ENCODE data around the gene P2RY11. TPM values are rescaled to one million over a fixed set of nuclear protein-coding genes. Genes with fewer than 3 reads are reported as not detected.

Gene P2RY11, protein sequence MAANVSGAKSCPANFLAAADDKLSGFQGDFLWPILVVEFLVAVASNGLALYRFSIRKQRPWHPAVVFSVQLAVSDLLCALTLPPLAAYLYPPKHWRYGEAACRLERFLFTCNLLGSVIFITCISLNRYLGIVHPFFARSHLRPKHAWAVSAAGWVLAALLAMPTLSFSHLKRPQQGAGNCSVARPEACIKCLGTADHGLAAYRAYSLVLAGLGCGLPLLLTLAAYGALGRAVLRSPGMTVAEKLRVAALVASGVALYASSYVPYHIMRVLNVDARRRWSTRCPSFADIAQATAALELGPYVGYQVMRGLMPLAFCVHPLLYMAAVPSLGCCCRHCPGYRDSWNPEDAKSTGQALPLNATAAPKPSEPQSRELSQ
- 9.0 TPM for polyA plus RNA-seq (2013, experiment 1 of 2)
- 8.9 TPM for polyA plus RNA-seq (2013, experiment 2 of 2)

DNA sequence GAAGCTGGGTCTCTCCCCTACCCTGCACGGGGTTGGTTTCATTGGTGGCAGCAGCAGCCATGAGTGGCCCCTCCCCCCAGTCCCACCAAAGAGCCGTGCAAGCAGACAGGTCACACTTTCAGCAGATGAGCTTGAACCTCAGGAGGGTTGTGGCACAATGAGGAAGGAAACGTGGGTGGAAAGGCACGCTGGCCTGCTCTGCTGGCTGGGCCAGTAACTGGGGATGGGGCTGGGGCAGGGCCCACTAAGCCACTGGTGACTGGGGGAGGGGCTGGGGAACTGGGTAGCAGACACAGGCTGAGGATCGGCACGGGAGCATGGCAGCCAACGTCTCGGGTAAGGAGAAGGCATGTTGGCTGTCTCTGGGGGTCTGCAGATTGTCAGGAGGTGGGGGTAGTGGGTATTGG is at the start of gene P2RY11:
Gene P2RY11, plus strand, starts transcription at position 289 of the 407 bp plus-strand sequence. Its CDS starts 29 bp downstream, at position 318.
- Histone ChIP-seq H3K9ac (ENCODE audit: low read depth, low read length) (no peak within 1 kb of the TSS), H3K27me3 (ENCODE audit: insufficient read depth, low read length) (no peaks in the 10 kb centered on the region), H3K4me1 (ENCODE audit: insufficient read depth, low read length) (peaks cover 5% of the 10 kb centered on the region), H3K36me3 (ENCODE audit: insufficient read depth, low read length) (peaks cover 63% of the 10 kb centered on the region), H3K4me3 (ENCODE audit: low read length) (no peak within 1 kb of the TSS), H3K9me3 (ENCODE audit: insufficient read depth, low read depth, low read length) (no peaks in the 10 kb centered on the region), H3K27ac (ENCODE audit: low read depth, low read length) (no peak within 1 kb of the TSS)
- 93% methylated on average over 8 of the region's 8 CpGs for WGBS

DNA sequence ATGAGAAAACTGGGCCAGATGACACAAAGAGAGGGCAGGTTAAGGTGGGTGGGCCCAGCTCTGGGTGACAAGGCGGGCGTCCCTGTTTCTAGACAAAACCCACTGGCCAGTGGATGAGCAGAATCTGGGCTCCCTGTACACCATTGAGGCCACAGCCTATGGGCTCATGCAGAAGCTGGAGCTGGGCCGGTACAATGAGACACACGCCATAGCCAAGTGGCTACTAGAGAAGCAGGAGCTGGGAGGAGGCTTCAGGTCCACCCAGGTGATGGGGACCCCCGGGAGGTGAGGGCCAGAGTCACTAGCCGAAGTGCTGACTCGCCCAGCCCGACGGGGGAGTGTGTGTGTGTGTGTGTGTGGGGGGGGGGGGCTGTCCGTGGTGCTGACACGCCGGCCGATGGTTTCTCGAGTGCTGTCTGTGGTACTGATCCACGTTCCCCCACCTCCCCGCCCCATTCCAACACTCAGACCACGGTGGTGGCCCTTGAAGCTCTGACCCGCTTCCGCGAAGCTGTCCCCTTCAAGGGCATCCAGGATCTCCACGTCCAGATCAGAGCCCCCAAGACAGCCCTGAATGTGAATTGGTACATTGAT is 49.7 kb upstream of the P2RY11 start:
- Histone ChIP-seq H3K4me1 (ENCODE audit: insufficient read depth, low read length) (no peaks in the 10 kb centered on the region), H3K9me3 (ENCODE audit: insufficient read depth, low read depth, low read length) (no peaks in the 10 kb centered on the region), H3K27ac (ENCODE audit: low read depth, low read length) (no peak overlapping the region), H3K4me3 (ENCODE audit: low read length) (no peak overlapping the region), H3K9ac (ENCODE audit: low read depth, low read length) (no peak overlapping the region), H3K27me3 (ENCODE audit: insufficient read depth, low read length) (peaks cover 13% of the 10 kb centered on the region), H3K36me3 (ENCODE audit: insufficient read depth, low read length) (no peaks in the 10 kb centered on the region)
- WGBS = 33% methylated on average over 17 of the region's 21 CpGs

DNA sequence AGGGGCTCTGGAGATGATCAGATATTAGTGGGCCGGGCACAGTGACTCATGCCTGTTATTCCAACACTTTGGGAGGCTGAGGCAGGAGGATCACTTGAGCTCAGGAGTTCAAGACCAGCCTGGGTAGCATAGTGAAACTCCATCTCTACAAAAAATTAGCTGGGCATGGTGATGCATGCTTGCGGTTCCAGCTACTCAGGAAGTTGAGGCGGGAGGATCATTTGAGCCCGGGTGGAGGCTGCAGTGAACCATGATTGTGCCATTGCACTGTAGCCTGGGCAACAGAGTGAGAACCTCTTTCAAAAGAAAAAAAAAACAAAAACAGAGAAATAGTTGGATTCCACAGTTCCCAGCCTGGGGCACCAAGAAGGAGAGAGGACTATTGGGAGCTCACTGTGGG is 43.3 kb upstream of the P2RY11 start:
- no peak overlapping the region for H3K9ac ChIP-seq (ENCODE audit: low read depth, low read length)
- 0 out of 2 replicates have a peak, but pooled peaks cover 2% of the 10 kb centered on the region for H3K27me3 ChIP-seq (ENCODE audit: insufficient read depth, low read length)
- WGBS = 88% methylated on average over 4 of the region's 4 CpGs
- no peaks in the 10 kb centered on the region for H3K36me3 ChIP-seq (ENCODE audit: insufficient read depth, low read length)
- no peaks in the 10 kb centered on the region for H3K9me3 ChIP-seq (ENCODE audit: insufficient read depth, low read depth, low read length)
- H3K4me3 ChIP-seq (ENCODE audit: low read length) = no peak overlapping the region
- H3K27ac ChIP-seq (ENCODE audit: low read depth, low read length) = no peak overlapping the region
- no peaks in the 10 kb centered on the region for H3K4me1 ChIP-seq (ENCODE audit: insufficient read depth, low read length)

DNA sequence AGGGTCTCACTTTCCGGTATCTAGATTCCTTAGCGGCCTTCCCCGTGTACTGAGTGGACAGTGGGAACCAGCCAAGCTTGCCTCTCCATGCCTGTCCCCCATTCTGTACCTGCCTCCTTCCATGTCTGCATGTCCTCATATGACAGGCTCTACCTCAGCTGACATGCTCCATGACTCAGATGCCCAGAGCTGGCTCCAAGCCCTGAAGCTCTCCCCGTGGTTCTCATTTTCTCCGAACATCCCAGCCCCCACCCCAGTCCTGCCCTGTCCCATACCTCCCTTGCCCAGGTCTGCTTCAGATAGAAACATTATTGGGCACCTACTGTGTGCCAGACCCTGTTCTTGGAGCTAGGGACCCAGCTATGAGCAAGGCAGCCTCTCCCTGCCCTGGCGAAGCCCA is 42.4 kb upstream of the P2RY11 start:
- no peaks in the 10 kb centered on the region for H3K27me3 ChIP-seq (ENCODE audit: insufficient read depth, low read length)
- no peak overlapping the region for H3K9ac ChIP-seq (ENCODE audit: low read depth, low read length)
- no peaks in the 10 kb centered on the region for H3K36me3 ChIP-seq (ENCODE audit: insufficient read depth, low read length)
- 77% methylated on average over 6 of the region's 6 CpGs for WGBS
- peaks cover 4% of the 10 kb centered on the region for H3K9me3 ChIP-seq (ENCODE audit: insufficient read depth, low read depth, low read length)
- H3K4me3 ChIP-seq (ENCODE audit: low read length) = no peak overlapping the region
- no peaks in the 10 kb centered on the region for H3K4me1 ChIP-seq (ENCODE audit: insufficient read depth, low read length)
- no peak overlapping the region for H3K27ac ChIP-seq (ENCODE audit: low read depth, low read length)

DNA sequence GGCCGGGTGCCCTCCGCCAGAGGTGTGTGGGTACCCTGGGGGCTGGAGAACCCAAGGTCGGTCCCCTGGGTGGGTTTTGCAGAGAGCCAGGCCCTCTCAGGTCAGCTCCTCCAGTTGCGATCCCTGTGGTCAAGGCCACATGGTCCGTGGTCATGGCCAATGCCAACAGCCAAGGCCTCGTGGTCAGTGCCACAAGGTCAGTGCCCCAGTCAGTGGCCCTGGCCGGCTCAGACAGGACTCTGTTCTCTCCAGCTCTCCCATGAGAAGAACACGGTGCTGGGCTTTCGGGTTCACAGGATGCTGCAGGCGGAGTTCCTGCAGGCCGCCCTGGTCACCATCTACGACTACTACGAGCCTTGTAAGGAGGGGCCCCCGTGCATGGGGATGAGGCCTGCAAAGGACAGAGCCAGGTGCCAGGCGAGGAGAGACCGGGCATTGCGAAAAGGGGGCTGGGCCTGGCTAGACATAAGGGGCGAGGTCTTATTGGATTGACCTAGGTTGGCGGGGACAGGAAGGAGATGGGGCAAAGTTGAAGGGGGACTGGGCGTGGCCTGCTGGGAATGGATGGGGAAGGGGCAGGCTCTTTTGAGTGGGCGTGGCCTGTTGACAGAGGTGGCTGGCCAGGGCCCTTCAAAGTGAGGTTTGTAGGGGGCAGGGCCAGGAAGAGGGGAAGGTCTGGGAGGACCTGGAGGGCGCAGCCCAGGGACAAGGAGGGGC is 40.6 kb upstream of the P2RY11 start:
- Histone ChIP-seq H3K4me3 (ENCODE audit: low read length) (no peak overlapping the region), H3K9me3 (ENCODE audit: insufficient read depth, low read depth, low read length) (peaks cover 6% of the 10 kb centered on the region), H3K27ac (ENCODE audit: low read depth, low read length) (no peak overlapping the region), H3K9ac (ENCODE audit: low read depth, low read length) (no peak overlapping the region), H3K27me3 (ENCODE audit: insufficient read depth, low read length) (no peaks in the 10 kb centered on the region), H3K4me1 (ENCODE audit: insufficient read depth, low read length) (no peaks in the 10 kb centered on the region), H3K36me3 (ENCODE audit: insufficient read depth, low read length) (no peaks in the 10 kb centered on the region)
- 89% methylated on average over 22 of the region's 22 CpGs for WGBS

DNA sequence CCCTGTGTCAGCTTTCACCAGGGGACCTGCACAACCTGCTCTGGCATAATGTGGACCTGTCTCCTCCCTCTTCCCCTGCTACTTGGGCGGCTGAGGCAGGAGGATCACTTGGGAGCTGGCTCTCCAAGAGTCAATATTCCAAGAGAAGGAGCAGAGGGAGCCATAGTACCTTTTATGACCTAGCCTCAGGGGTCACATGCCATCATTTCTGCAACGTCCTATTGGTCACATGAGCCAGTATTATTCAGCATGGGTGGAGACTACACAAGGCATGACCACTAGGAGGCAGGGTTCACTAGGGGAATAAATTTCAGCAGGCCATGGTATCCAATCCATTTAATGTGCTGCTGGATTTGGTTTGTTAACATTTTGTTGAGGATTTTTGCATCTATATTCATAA is 37.3 kb upstream of the P2RY11 start:
- peaks cover 10% of the 10 kb centered on the region for H3K27me3 ChIP-seq (ENCODE audit: insufficient read depth, low read length)
- H3K9ac ChIP-seq (ENCODE audit: low read depth, low read length) = no peak overlapping the region
- WGBS = 78% methylated on average over 2 of the region's 2 CpGs

DNA sequence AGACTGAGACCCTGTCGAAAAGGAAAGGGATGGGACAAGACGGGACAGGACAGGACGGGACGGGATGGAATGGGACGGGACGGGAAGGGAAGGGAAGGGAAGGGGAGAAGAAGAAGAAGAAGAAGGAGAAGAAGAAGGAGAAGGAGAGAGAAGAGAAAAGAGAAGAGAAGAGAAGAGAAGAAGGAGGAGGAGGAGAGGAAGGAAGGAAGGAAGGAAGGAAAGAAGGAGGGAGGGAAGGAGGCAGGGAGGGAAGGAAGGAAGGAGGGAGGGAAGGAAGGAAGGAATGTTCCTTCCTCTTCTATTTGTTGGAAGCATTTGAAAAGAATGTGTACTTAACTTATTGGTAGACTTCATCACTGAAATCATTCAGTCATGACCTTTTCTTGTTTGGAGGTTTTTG is 35.0 kb upstream of the P2RY11 start:
- Histone ChIP-seq H3K27me3 (ENCODE audit: insufficient read depth, low read length) (peaks cover 10% of the 10 kb centered on the region), H3K9me3 (ENCODE audit: insufficient read depth, low read depth, low read length) (peaks cover 6% of the 10 kb centered on the region), H3K9ac (ENCODE audit: low read depth, low read length) (no peak overlapping the region), H3K27ac (ENCODE audit: low read depth, low read length) (no peak overlapping the region), H3K36me3 (ENCODE audit: insufficient read depth, low read length) (no peaks in the 10 kb centered on the region), H3K4me1 (ENCODE audit: insufficient read depth, low read length) (no peaks in the 10 kb centered on the region), H3K4me3 (ENCODE audit: low read length) (no peak overlapping the region)
- 77% methylated on average over 6 of the region's 6 CpGs for WGBS

More for the DNA sequence above, 37.3 kb upstream of the P2RY11 start:
- no peaks in the 10 kb centered on the region for H3K36me3 ChIP-seq (ENCODE audit: insufficient read depth, low read length)
- H3K27ac ChIP-seq (ENCODE audit: low read depth, low read length) = no peak overlapping the region
- peaks cover 6% of the 10 kb centered on the region for H3K9me3 ChIP-seq (ENCODE audit: insufficient read depth, low read depth, low read length)
- no peak overlapping the region for H3K4me3 ChIP-seq (ENCODE audit: low read length)
- H3K4me1 ChIP-seq (ENCODE audit: insufficient read depth, low read length) = no peaks in the 10 kb centered on the region

DNA sequence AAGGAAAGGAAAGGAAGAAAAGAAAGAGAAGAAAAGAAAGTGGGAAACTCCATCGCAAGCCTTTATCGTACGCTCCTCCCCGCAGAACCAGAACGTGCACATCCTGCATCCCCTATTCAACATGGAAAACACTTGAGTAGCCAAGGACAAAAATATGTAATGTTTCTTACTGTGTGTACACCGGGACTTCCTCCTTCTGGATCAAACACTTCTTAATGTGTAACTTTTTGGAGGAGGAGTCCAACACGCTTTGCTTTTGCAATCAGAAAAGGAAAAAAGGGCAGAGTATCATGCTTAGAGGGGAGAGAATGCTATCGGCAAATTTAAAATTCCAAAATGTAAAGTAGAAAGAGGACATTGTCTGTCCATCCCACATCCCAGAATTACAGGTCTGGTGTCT is 33.2 kb upstream of the P2RY11 start:
- no peak overlapping the region for H3K9ac ChIP-seq (ENCODE audit: low read depth, low read length)
- WGBS = 78% methylated on average over 3 of the region's 8 CpGs
- H3K4me3 ChIP-seq (ENCODE audit: low read length) = no peak overlapping the region
- H3K4me1 ChIP-seq (ENCODE audit: insufficient read depth, low read length) = no peaks in the 10 kb centered on the region
- no peaks in the 10 kb centered on the region for H3K36me3 ChIP-seq (ENCODE audit: insufficient read depth, low read length)
- H3K27me3 ChIP-seq (ENCODE audit: insufficient read depth, low read length) = peaks cover 12% of the 10 kb centered on the region
- H3K9me3 ChIP-seq (ENCODE audit: insufficient read depth, low read depth, low read length) = peaks cover 6% of the 10 kb centered on the region
- H3K27ac ChIP-seq (ENCODE audit: low read depth, low read length) = no peak overlapping the region

DNA sequence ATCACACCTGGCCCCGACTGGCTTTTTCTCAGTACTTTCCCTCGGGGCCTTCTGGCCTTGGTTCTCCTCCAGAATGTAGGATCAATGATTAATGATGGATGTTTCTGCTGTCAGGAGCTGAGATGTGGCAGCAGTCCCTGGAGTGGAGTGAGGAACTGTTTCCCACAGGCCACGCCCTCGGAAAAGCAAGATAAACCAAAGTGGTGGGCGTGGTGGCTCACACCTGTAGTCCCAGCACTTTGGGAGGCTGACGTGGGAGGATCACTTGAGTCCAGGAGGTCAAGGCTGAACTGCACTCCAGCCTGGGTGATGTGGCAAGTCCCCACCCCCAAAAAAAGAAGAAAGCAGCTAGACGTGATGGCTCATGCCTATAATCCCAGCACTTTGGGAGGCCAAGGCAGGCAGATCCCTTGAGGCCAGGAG is 32.5 kb upstream of the P2RY11 start:
- no peak overlapping the region for H3K4me3 ChIP-seq (ENCODE audit: low read length)
- H3K36me3 ChIP-seq (ENCODE audit: insufficient read depth, low read length) = no peaks in the 10 kb centered on the region
- H3K27ac ChIP-seq (ENCODE audit: low read depth, low read length) = no peak overlapping the region
- WGBS = 81% methylated on average over 7 of the region's 7 CpGs
- H3K9ac ChIP-seq (ENCODE audit: low read depth, low read length) = no peak overlapping the region
- H3K27me3 ChIP-seq (ENCODE audit: insufficient read depth, low read length) = peaks cover 13% of the 10 kb centered on the region
- H3K4me1 ChIP-seq (ENCODE audit: insufficient read depth, low read length) = no peaks in the 10 kb centered on the region
- peaks cover 2% of the 10 kb centered on the region; the same call in 1 of the 2 replicates for H3K9me3 ChIP-seq (ENCODE audit: insufficient read depth, low read depth, low read length)

DNA sequence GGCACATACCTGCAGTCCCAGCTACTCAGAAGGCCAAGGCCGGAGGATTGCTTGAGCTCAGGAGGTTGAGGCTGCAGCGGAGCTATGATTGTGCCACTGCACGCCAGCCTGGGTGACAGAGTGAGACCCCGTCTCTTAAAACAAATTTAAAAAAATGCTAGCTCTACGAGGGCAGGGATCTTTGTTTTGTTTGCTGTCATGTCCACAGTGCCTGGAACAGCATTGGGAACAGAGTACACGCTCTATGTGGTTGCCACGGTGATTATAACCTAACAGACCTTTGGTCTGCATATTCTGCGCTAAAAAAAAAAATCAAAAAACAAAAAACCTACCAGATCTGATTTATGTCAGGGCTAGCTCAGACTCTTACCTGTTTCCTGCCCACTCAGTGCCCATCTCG is 27.6 kb upstream of the P2RY11 start:
- H3K4me1 ChIP-seq (ENCODE audit: insufficient read depth, low read length) = no peaks in the 10 kb centered on the region
- H3K27ac ChIP-seq (ENCODE audit: low read depth, low read length) = no peak overlapping the region
- H3K4me3 ChIP-seq (ENCODE audit: low read length) = no peak overlapping the region
- no peaks in the 10 kb centered on the region for H3K9me3 ChIP-seq (ENCODE audit: insufficient read depth, low read depth, low read length)
- no peaks in the 10 kb centered on the region for H3K36me3 ChIP-seq (ENCODE audit: insufficient read depth, low read length)
- no peak overlapping the region for H3K9ac ChIP-seq (ENCODE audit: low read depth, low read length)
- peaks cover 24% of the 10 kb centered on the region; the same call in 1 of the 2 replicates for H3K27me3 ChIP-seq (ENCODE audit: insufficient read depth, low read length)
- WGBS = 78% methylated on average over 9 of the region's 9 CpGs

DNA sequence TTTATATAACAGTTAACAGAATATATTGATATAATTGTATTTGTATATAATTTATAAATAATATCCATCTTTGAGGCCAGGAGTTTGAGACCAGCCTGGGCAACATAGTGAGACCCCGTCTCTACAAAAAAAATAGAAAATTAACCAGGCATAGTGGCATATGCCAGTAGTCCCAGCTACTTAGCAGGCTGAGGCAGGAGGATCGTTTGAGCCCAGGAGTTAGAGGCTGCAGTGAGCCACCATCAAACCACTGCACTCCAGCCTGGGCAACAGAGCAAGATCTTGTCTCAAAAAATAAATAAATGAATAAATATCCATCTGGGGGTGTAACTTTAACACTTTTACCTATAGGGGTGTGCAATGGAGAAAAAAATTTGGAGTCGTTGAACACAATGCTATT is 26.7 kb upstream of the P2RY11 start:
- H3K4me3 ChIP-seq (ENCODE audit: low read length) = no peak overlapping the region
- no peaks in the 10 kb centered on the region for H3K9me3 ChIP-seq (ENCODE audit: insufficient read depth, low read depth, low read length)
- 90% methylated on average over 3 of the region's 3 CpGs for WGBS
- peaks cover 24% of the 10 kb centered on the region; the same call in 1 of the 2 replicates for H3K27me3 ChIP-seq (ENCODE audit: insufficient read depth, low read length)
- no peaks in the 10 kb centered on the region; the same call in 1 of the 2 replicates for H3K36me3 ChIP-seq (ENCODE audit: insufficient read depth, low read length)
- no peak overlapping the region for H3K27ac ChIP-seq (ENCODE audit: low read depth, low read length)
- no peaks in the 10 kb centered on the region for H3K4me1 ChIP-seq (ENCODE audit: insufficient read depth, low read length)
- H3K9ac ChIP-seq (ENCODE audit: low read depth, low read length) = no peak overlapping the region
